SK-N-DZ (cell line): ENCODE measurements around the gene CPA1. TPM values are rescaled to one million over a fixed set of nuclear protein-coding genes. Genes with fewer than 3 reads are reported as not detected.

Experiments used
- DNase-seq: peaks from one replicate; pipeline ENCODE4 v3.0.0-alpha.2; 2015; ENCODE audit warnings: low spot score
- polyA plus RNA-seq, 2 experiments: library from polyadenylated mRNA; depleted of rRNA; stranded (reverse); fragments of >200 nt; gene quantifications; 2 replicates each; pipeline ENCODE4 v1.2.3, GENCODE V29; 2014

CPA1 gene
- 0.67 and 0.76 TPM in 2 replicates for polyA plus RNA-seq (2014; cell fraction: cytosol; rRNA removed)
- polyA plus RNA-seq (2014; cell fraction: nucleus; rRNA removed): 2.3 and 3.1 TPM in 2 replicates

- peak; percentile 49 for DNase-seq
Observed at GRCh38 chr7:130379921-130380860, at the start of gene CPA1. Gene CPA1 (plus strand): TSS chr7:130380494. CDS start chr7:130380521, 27 bp downstream.

GRCh38 chr7:130332259-130333053, 47.8 kb upstream of the CPA1 start:
- no peak for DNase-seq

- no peak for DNase-seq
Observed at GRCh38 chr7:130333832-130334231, 46.5 kb upstream of the CPA1 start.

GRCh38 chr7:130334274-130334673, 46.0 kb upstream of the CPA1 start:
- DNase-seq: no peak

- DNase-seq: no peak
Observed at GRCh38 chr7:130337410-130337971, 42.8 kb upstream of the CPA1 start.

- DNase-seq: no peak
Observed at GRCh38 chr7:130338233-130338632, 42.1 kb upstream of the CPA1 start.

GRCh38 chr7:130341882-130342281, 38.4 kb upstream of the CPA1 start:
- no peak for DNase-seq

GRCh38 chr7:130342701-130343380, 37.5 kb upstream of the CPA1 start:
- DNase-seq: no peak

GRCh38 chr7:130344271-130344866, 35.9 kb upstream of the CPA1 start, which contains the start of gene CPA5:
Gene CPA5 (plus strand): TSS chr7:130344816. CDS start chr7:130346486, 1,670 bp downstream.
- DNase-seq: no peak

GRCh38 chr7:130345136-130345535, 35.2 kb upstream of the CPA1 start:
- DNase-seq: no peak

GRCh38 chr7:130345725-130346124, 34.6 kb upstream of the CPA1 start:
- no peak for DNase-seq

- DNase-seq: no peak
Observed at GRCh38 chr7:130346177-130346905, 34.0 kb upstream of the CPA1 start.

- DNase-seq: no peak
Observed at GRCh38 chr7:130346941-130347340, 33.4 kb upstream of the CPA1 start.

- DNase-seq: no peak
Observed at GRCh38 chr7:130349911-130350782, 30.1 kb upstream of the CPA1 start.

- DNase-seq: no peak
Observed at GRCh38 chr7:130350945-130351790, 29.1 kb upstream of the CPA1 start.

- DNase-seq: no peak
Observed at GRCh38 chr7:130351791-130352090, 28.6 kb upstream of the CPA1 start.

GRCh38 chr7:130352194-130353074, 27.9 kb upstream of the CPA1 start:
- no peak for DNase-seq
